Lung (tissue), 12 donors: ENCODE data around the gene TRIM36. TPM values are rescaled to one million over a fixed set of nuclear protein-coding genes. Genes with fewer than 3 reads are reported as not detected.

Source experiments
- ATAC-seq: fragments of 200-7000 bp; cut with Tn5 transposase; one replicate; pipeline ENCODE4 v1.9.1; 2020; ENCODE audit warnings: moderate number of reproducible peaks; ENCODE audit not compliant: insufficient read depth, low FRiP score
- DNase-seq, 3 donors: peaks; one replicate each; pipeline ENCODE4 v3.0.0-alpha.2; 2013 to 2017
- H3K27ac ChIP-seq, 2 donors: one replicate each; pipeline ENCODE4 v1.5.1; 2013; ENCODE audit warnings: mild to moderate bottlenecking in 2 of 2, moderate library complexity in 2 of 2, control low read depth in 1 of 2, inconsistent platforms in 1 of 2, low read depth in 1 of 2, low read length in 1 of 2
- H3K27me3 ChIP-seq, 3 donors: one replicate each; pipeline ENCODE4 v1.5.1; 2013; ENCODE audit warnings: low read length in 2 of 3; ENCODE audit not compliant: control insufficient read depth in 3 of 3, insufficient read depth in 3 of 3
- H3K36me3 ChIP-seq, 4 donors: one replicate each; pipeline ENCODE4 v1.5.1; 2013; ENCODE audit warnings: low read length in 4 of 4, mild to moderate bottlenecking in 1 of 4, moderate library complexity in 1 of 4; ENCODE audit not compliant: control insufficient read depth in 4 of 4, insufficient read depth in 4 of 4
- H3K4me1 ChIP-seq, 5 donors: one replicate each; pipeline ENCODE4 v1.5.1; 2013; ENCODE audit warnings: low read length in 5 of 5, mild to moderate bottlenecking in 2 of 5, moderate library complexity in 1 of 5; ENCODE audit not compliant: control insufficient read depth in 5 of 5, insufficient read depth in 5 of 5
- H3K4me3 ChIP-seq: one replicate; pipeline ENCODE4 v1.5.1; 2013; ENCODE audit warnings: mild to moderate bottlenecking, control low read depth, moderate library complexity
- H3K9ac ChIP-seq, 2 donors: one replicate each; pipeline ENCODE4 v1.5.1; 2013; ENCODE audit warnings: low read length in 2 of 2, control low read depth in 1 of 2; ENCODE audit not compliant: insufficient read depth in 1 of 2
- H3K9me3 ChIP-seq, 4 donors: one replicate each; pipeline ENCODE4 v1.5.1; 2013; ENCODE audit warnings: low read length in 3 of 4, mild to moderate bottlenecking in 1 of 4, moderate library complexity in 1 of 4; ENCODE audit not compliant: control insufficient read depth in 4 of 4, insufficient read depth in 3 of 4
- WGBS, 2 donors: extraction: QIAGEN DNeasy Blood & Tissue Kit; methylation state at CpG; one replicate each; pipeline ENCODE4 v1.1.7; 2013; 5-methylcytosine and 5-hydroxymethylcytosine counted together
- polyA plus RNA-seq, 2 donors: library from polyadenylated mRNA; stranded (reverse); fragments of 200-250 nt; gene quantifications; one replicate each; pipeline ENCODE4 v1.2.1, GENCODE V29; 2013
- total RNA-seq, 2 donors: library from RNA; depleted of rRNA in 1 of 2; stranded (reverse); fragments of >200 nt in 1 of 2; gene quantifications; one replicate each; pipeline ENCODE4 v1.2.1, GENCODE V29; 2014 to 2021
- TF ChIP-seq, protein P1 (sequence below): IDR thresholded peaks from 2 replicates; pipeline ENCODE4 v1.5.1; 2012; ENCODE audit warnings: mild to moderate bottlenecking; ENCODE audit errors: control extremely low read depth, extremely low read depth
- donor health status: control.
- donor health status: control.
- donor health status: Bipolar disorder and iron deficiency.
- donor health status: healthy.
- donor health status: DM: yes; HTN: yes; CAD: no.

TRIM36 gene
- total and polyA plus RNA-seq, 4 donors = 0.60 to 6.9 (median 3.8) TPM

DNA sequence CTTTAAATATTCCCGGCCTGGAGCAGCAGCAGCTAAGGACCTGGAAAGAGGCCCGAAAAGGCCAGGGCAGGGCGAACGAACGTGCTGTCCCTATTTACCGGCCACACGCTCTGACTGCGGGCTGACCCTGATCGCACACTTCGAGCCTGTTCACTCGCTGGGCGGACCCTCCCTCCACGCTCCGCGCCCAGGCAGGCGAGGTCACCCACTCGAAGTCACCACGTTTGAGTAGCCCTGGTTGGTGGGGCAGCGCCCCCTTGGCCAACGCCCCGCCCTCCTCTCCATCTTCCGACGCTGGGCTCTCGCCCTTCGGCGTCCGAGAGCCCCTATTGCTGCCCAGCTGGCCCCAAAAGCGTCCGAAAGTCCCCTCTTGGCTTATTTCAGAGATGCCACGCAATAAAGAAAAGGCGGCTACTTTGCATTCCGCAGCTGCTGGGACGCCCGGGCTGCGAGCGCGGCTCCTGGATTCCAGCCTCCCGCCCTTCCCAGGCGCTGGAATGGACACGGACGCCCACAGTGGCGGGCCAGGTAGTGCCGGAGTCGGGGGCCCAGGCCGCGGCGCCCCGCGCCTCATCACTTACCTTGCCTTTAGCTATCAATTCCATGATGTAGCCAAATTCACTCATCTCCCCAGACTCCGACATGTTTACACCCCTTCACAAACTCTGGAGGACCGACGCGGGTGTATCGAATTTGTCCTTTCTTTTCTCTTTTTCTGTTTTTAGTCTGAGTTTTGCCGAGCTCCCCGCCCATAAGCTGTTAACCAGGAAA, 9.9 kb upstream of the TRIM36 start:
- Histone ChIP-seq H3K4me3 (peak overlapping the region; percentile 17), H3K9me3 (peaks cover 0 to 3% (median 0%) of the 10 kb centered on the region in 4 donors), H3K27me3 (peaks cover 5 to 84% (median 56%) of the 10 kb centered on the region in 3 donors), H3K36me3 (no peaks in the 10 kb centered on the region), H3K4me1 (peaks cover 0 to 10% (median 0%) of the 10 kb centered on the region in 5 donors), H3K9ac (no peak overlapping the region), H3K27ac (no peak overlapping the region)
- DNase-seq (peak; percentile 43 to 55 (median 55)), ATAC-seq (peak; percentile 50)
- WGBS, 2 donors = 2 to 4% methylated on average over 56 of the region's 56 CpGs
- TF ChIP-seq, protein P1, sequence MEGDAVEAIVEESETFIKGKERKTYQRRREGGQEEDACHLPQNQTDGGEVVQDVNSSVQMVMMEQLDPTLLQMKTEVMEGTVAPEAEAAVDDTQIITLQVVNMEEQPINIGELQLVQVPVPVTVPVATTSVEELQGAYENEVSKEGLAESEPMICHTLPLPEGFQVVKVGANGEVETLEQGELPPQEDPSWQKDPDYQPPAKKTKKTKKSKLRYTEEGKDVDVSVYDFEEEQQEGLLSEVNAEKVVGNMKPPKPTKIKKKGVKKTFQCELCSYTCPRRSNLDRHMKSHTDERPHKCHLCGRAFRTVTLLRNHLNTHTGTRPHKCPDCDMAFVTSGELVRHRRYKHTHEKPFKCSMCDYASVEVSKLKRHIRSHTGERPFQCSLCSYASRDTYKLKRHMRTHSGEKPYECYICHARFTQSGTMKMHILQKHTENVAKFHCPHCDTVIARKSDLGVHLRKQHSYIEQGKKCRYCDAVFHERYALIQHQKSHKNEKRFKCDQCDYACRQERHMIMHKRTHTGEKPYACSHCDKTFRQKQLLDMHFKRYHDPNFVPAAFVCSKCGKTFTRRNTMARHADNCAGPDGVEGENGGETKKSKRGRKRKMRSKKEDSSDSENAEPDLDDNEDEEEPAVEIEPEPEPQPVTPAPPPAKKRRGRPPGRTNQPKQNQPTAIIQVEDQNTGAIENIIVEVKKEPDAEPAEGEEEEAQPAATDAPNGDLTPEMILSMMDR = no peak

DNA sequence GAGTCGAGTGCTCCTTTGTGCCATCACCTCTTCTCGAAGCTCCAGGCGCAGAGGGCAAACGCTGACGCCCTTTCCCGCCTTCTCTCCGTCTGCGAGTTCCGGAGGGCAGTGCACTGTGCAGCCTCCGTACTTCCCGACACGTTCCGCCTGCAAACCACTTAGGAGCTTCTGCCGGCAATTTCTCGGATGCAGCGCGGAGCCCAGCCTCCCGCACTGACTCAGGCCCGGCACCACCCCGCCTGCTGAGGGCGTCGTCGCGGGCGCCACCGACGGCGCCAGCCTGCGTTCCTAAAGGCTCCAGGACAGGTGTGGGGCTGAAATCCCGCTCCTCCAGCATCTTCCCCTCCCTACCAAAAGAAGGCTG, 9.3 kb upstream of the TRIM36 start:
- WGBS, 2 donors = 28 to 32% methylated on average over 30 of the region's 30 CpGs
- Histone ChIP-seq H3K9ac (no peak overlapping the region), H3K4me3 (no peak overlapping the region), H3K36me3 (no peaks in the 10 kb centered on the region), H3K27ac (no peak overlapping the region), H3K9me3 (peaks cover 0 to 3% (median 0%) of the 10 kb centered on the region in 4 donors), H3K27me3 (peaks cover 5 to 84% (median 52%) of the 10 kb centered on the region in 3 donors), H3K4me1 (peaks cover 0 to 10% (median 0%) of the 10 kb centered on the region in 5 donors)
- no peak for ATAC-seq
- TF ChIP-seq, protein P1 = no peak
- DNase-seq = peak in 2 of 3 donors; percentile 13 to 22

DNA sequence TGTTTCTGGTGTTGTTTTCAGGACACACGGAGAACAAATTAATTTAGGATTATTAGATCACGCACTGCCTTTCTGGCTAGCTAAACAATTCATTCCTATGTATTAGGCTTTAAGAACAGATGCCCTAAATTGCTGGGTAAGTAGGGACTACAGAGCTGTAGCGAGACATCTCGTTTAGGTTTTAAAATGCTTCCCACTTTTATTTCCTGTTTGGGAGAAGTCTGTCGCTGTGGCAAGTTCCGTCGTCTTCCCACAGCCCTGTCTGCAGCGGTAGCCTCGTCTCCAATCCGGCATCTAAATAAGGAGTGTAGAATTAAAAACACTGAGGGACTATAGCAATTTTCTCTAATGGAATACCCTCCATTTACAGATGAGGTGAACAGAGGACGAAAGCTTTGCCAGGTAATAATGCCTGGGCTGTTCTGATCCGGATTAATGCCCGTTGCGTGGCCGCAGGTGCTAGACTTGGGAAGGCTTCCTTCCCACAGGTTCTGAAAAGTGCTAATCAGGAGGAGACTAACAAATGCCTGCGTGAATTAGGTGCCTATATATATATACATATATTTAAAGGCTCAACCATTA, 1.3 kb upstream of the TRIM36 start:
- Histone ChIP-seq H3K4me3 (peak overlapping the region; percentile 54), H3K36me3 (no peaks in the 10 kb centered on the region), H3K4me1 (peaks cover 0 to 17% (median 0%) of the 10 kb centered on the region in 5 donors), H3K9ac (no peak overlapping the region), H3K27ac (no peak overlapping the region), H3K27me3 (peaks cover 0 to 51% (median 40%) of the 10 kb centered on the region in 3 donors), H3K9me3 (peaks cover 0 to 9% (median 0%) of the 10 kb centered on the region in 4 donors)
- ATAC-seq (no peak), DNase-seq (peak in 1 of 3 donors; percentile 5)
- WGBS, 2 donors = 15 to 31% methylated on average over 16 of the region's 16 CpGs
- TF ChIP-seq, protein P1 = no peak
